ENCODE measurements around the gene PLOD3. TPM values are rescaled to one million over a fixed set of nuclear protein-coding genes. Genes with fewer than 3 reads are reported as not detected.

Gene PLOD3
- total RNA-seq, 1 donor from 2014 or later = 40.0 TPM

DNA sequence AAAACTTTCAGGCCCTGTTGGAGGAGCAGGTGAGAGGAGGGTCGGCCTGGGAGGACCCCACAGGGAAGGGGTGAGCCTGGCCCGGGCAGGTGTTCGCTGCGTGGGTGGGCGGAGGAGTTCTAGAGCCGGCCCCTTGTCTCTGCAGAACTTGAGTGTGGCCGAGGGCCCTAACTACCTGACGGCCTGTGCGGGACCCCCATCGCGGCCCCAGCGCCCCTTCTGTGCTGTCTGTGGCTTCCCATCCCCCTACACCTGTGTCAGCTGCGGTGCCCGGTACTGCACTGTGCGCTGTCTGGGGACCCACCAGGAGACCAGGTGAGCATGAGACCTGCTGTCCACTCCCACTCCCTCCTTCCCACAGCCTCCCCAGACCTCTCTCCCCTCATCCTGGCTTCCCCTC lies 6.1 kb upstream of the PLOD3 start:
- peaks cover 14% of the 10 kb centered on the region for H3K4me1 Mint-ChIP-seq
- ATAC-seq (ENCODE audit: low read depth) (no peak), DNase-seq (no peak)
- ChIA-PET CTCF (no interaction called here), POLR2A (no interaction called here)
- H3K36me3 Mint-ChIP-seq (ENCODE audit: low read depth) = peaks cover 62% of the 10 kb centered on the region
- TF ChIP-seq, protein P1, sequence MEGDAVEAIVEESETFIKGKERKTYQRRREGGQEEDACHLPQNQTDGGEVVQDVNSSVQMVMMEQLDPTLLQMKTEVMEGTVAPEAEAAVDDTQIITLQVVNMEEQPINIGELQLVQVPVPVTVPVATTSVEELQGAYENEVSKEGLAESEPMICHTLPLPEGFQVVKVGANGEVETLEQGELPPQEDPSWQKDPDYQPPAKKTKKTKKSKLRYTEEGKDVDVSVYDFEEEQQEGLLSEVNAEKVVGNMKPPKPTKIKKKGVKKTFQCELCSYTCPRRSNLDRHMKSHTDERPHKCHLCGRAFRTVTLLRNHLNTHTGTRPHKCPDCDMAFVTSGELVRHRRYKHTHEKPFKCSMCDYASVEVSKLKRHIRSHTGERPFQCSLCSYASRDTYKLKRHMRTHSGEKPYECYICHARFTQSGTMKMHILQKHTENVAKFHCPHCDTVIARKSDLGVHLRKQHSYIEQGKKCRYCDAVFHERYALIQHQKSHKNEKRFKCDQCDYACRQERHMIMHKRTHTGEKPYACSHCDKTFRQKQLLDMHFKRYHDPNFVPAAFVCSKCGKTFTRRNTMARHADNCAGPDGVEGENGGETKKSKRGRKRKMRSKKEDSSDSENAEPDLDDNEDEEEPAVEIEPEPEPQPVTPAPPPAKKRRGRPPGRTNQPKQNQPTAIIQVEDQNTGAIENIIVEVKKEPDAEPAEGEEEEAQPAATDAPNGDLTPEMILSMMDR (IDR thresholded peaks at IDR 0.05) = no peak
- H3K27ac Mint-ChIP-seq = no peak overlapping the region
- H3K9me3 Mint-ChIP-seq = no peaks in the 10 kb centered on the region
- intact Hi-C loops (cut with micrococcal nuclease) = no loop called here
- H3K4me3 Mint-ChIP-seq = no peak overlapping the region
- H3K27me3 Mint-ChIP-seq = no peaks in the 10 kb centered on the region

DNA sequence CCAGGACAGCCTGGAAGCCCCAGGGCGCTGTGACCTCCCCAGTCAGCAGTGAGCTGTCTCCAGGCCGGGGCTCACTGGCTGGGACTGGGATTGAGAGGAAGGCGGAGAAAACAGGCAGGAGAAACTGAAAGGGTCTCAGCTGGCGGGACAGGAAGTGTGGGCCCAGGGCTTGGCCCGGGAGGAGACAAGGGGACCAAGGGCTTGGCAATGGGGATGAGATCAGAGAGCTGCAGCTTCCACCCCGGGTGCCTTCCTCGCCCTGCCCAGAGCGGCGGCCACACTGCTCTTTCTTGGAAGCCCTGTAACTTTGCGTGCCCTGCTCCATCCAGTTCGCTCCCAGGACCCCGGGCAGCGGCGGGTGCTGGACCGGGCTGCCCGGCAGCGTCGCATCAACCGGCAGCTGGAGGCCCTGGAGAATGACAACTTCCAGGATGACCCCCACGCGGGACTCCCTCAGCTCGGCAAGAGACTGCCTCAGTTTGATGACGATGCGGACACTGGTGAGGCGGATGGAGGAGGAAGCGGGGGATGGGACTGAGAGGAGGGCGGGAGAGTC lies 5.0 kb upstream of the PLOD3 start:
- ChIA-PET POLR2A (no interaction called here), CTCF (no interaction called here)
- H3K27me3 Mint-ChIP-seq = no peaks in the 10 kb centered on the region
- ATAC-seq (ENCODE audit: low read depth) (no peak), DNase-seq (no peak)
- no peak overlapping the region for H3K27ac Mint-ChIP-seq
- H3K4me3 Mint-ChIP-seq = no peak overlapping the region
- peaks cover 21% of the 10 kb centered on the region for H3K4me1 Mint-ChIP-seq
- TF ChIP-seq, protein P1 (IDR thresholded peaks at IDR 0.05) = no peak
- no peaks in the 10 kb centered on the region for H3K9me3 Mint-ChIP-seq
- H3K36me3 Mint-ChIP-seq (ENCODE audit: low read depth) = peaks cover 60% of the 10 kb centered on the region
- intact Hi-C loops (cut with micrococcal nuclease) = no loop called here

DNA sequence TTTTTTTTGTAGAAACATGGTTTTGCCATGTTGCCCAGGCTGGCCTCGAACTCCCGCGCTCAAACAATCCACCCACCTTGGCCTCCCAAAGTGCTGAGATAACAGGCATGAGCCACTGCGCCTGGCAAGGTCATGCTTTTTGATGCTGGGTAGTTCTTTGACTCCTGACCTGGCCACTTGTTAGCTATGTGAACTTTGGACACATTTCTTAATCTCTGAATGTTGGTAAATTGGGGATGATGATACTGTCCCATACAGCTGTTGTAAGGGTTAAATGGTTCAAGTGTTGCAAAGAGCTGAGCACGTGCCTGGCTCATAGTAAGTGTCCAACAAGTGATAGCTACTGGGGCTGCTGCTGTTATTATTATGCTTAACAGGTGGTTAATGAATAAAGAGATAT lies 2.9 kb upstream of the PLOD3 start:
- DNase-seq = no peak
- H3K27me3 Mint-ChIP-seq = no peaks in the 10 kb centered on the region
- intact Hi-C loops (cut with micrococcal nuclease) = no loop called here
- TF ChIP-seq, protein P1 (IDR thresholded peaks at IDR 0.05) = no peak
- ChIA-PET POLR2A (no interaction called here), CTCF (interaction anchor here (0.9 to 1.2 kb wide), 2 partner anchors 62 to 76 kb away, joined by 3 read pairs; no protein-coding TSS in a partner anchor)
- no peak overlapping the region for H3K4me3 Mint-ChIP-seq
- H3K36me3 Mint-ChIP-seq (ENCODE audit: low read depth) = peaks cover 58% of the 10 kb centered on the region
- no peak overlapping the region for H3K27ac Mint-ChIP-seq
- no peaks in the 10 kb centered on the region for H3K9me3 Mint-ChIP-seq
- peaks cover 30% of the 10 kb centered on the region for H3K4me1 Mint-ChIP-seq
- no peak for ATAC-seq (ENCODE audit: low read depth)

DNA sequence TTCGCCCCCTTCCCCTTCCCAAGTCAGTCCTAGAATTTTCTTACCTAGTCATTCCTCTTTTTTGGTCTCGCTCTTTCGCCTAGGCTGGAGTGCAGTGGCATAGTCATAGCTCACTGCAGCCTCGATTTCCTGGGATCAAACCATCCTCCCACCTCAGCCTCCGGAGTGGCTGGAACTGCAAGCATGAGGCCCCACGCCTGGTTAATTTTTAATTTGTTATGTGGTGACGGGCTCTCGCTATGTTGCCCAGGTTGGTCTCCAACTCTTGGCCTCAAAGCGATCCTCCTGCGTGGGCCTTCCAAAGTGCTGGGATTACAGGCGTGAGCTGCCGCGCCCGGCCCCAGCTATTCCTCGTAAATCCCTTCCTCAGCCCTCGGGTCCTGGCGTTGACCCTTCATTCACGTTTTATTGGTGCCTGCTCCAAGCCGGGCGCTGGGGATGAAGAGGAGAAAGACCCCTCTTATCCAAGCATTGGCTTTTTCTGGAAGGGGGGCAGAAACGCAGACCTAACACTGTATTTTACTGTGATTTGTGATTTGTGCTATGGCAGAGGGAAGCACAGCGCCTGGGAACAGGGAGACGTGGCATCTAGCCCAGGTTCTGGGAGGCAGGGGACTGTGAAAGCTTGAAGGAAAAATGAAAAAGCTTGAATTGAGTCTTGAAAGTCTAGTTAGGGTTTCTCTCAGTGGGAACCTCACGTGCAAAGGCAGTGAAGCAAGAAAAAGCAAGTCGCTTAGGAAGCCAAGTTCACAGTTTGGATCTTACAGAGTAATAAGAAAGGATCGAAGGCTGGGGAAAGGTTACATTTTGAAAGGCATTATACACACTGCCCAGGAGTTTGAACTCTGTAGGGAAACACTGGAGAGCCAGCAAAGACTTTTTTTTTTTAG lies 1.1 kb upstream of the PLOD3 start:
- H3K27ac Mint-ChIP-seq = peak overlapping the region; percentile 84
- intact Hi-C loops (cut with micrococcal nuclease) = loop anchor here (1.0 to 5.0 kb wide), 6 partner anchors 26 to 1144 kb away; partner anchors contain the start of gene VGF
- H3K4me1 Mint-ChIP-seq = peaks cover 30% of the 10 kb centered on the region
- H3K36me3 Mint-ChIP-seq (ENCODE audit: low read depth) = peaks cover 53% of the 10 kb centered on the region
- CTCF ChIA-PET = interaction anchor here (1.6 to 1.9 kb wide), 4 partner anchors 26 to 74 kb away, joined by 7 to 29 read pairs (median 10); partner anchors contain the start of gene FIS1
- TF ChIP-seq, protein P1 (IDR thresholded peaks at IDR 0.05) = no peak
- no peaks in the 10 kb centered on the region for H3K9me3 Mint-ChIP-seq
- ATAC-seq (ENCODE audit: low read depth) = no peak
- POLR2A ChIA-PET = interaction anchor here (0.9 to 3.3 kb wide), 9 partner anchors 19 to 1713 kb away, joined by 3 to 44 read pairs (median 4); partner anchors contain the start of genes CLDN15, FIS1, UFSP1 and VGF
- DNase-seq = no peak
- no peaks in the 10 kb centered on the region for H3K27me3 Mint-ChIP-seq
- peak overlapping the region; percentile 94 for H3K4me3 Mint-ChIP-seq
